ENCODE measurements around the gene NUP107. TPM values are rescaled to one million over a fixed set of nuclear protein-coding genes. Genes with fewer than 3 reads are reported as not detected.

Gene NUP107
- total RNA-seq, 1 experiment from 2014 or later, result 106 TPM

DNA sequence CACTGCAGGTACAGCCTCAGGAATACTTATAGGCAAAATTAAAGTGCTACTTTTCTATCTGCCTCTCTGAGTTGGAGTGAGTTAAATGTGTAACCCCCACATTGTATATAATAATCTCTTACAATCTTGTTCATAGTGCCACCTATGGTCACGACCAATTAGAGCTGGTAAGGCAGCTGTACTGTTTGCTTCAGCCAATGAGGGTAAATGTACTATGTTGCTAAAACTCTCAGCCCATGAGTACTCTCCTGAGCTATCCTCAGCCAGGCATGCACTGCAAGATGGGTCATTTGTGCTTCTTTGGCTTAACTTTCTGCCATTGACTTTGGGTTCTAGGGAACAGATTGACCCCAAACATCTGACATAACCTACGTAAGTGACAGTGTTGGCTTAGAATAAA is 106.2 kb downstream of the NUP107 start:
- no peak overlapping the region for H3K27ac ChIP-seq (ENCODE audit: low read length)
- POLR2A ChIA-PET (ENCODE audit: unreplicated experiment), result no interaction called here

DNA sequence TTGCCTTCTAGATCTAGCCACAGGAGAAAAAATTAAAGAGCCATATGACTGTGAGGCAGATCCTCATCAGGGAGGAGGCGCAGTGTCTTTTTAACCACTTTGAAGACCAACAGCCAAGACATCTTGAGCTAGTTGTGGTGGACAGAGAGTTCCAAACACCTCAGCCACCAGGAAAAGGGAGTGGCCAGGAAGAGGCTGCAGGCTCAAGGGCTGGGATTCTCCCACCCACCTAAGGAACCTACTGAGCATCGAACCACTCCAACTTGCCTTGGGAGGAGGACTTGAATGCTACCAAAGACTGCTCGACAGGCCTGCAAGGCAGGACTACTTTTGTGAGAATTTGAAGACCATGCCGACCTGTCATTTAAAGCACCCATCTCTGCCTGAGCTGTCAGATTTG is 106.7 kb downstream of the NUP107 start:
- no peak for DNase-seq
- Histone ChIP-seq H3K9me3 (ENCODE audit: low read length) (no peaks in the 10 kb centered on the region), H3K9ac (ENCODE audit: low read length) (no peak overlapping the region), H2AFZ (ENCODE audit: low read length) (no peak overlapping the region), H3K9me2 (replicated peaks; ENCODE audit: low read length) (no peaks in the 10 kb centered on the region), H3K4me1 (ENCODE audit: insufficient read depth, low read length) (peaks cover 10% of the 10 kb centered on the region; the same call in 1 of the 2 replicates), H3K79me2 (ENCODE audit: low read length) (no peaks in the 10 kb centered on the region), H3K4me3 (ENCODE audit: low read length) (no peak overlapping the region), H3F3A (ENCODE audit: low read length, unreplicated experiment) (no peaks in the 10 kb centered on the region), H3K36me3 (ENCODE audit: low read depth, low read length) (no peaks in the 10 kb centered on the region), H4K20me1 (ENCODE audit: low read length) (no peaks in the 10 kb centered on the region), H3K27ac (ENCODE audit: low read length) (no peak overlapping the region), H3K4me2 (ENCODE audit: low read length) (no peak overlapping the region), H3K27me3 (ENCODE audit: low read length) (no peaks in the 10 kb centered on the region)
- no peak for ATAC-seq
- CTCF ChIA-PET, result no interaction called here
- TF ChIP-seq, protein P1, sequence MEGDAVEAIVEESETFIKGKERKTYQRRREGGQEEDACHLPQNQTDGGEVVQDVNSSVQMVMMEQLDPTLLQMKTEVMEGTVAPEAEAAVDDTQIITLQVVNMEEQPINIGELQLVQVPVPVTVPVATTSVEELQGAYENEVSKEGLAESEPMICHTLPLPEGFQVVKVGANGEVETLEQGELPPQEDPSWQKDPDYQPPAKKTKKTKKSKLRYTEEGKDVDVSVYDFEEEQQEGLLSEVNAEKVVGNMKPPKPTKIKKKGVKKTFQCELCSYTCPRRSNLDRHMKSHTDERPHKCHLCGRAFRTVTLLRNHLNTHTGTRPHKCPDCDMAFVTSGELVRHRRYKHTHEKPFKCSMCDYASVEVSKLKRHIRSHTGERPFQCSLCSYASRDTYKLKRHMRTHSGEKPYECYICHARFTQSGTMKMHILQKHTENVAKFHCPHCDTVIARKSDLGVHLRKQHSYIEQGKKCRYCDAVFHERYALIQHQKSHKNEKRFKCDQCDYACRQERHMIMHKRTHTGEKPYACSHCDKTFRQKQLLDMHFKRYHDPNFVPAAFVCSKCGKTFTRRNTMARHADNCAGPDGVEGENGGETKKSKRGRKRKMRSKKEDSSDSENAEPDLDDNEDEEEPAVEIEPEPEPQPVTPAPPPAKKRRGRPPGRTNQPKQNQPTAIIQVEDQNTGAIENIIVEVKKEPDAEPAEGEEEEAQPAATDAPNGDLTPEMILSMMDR (conservative IDR thresholded peaks at IDR 0.05; ENCODE audit: low read depth, low read length), result no peak
- no peak for TF ChIP-seq EZH2 (IDR thresholded peaks at IDR 0.05; ENCODE audit: low read length, unreplicated experiment)
- no peak for TF ChIP-seq EZH2phosphoT487 (IDR thresholded peaks at IDR 0.05; ENCODE audit: borderline replicate concordance, low read length)
- POLR2A ChIA-PET (ENCODE audit: unreplicated experiment), result no interaction called here
- no TSS peak for BruUV-seq (replicated peaks)
- intact Hi-C loops (cut with micrococcal nuclease), result no loop called here

More for the DNA sequence above, 106.2 kb downstream of the NUP107 start:
- Histone ChIP-seq H3K9me2 (replicated peaks; ENCODE audit: low read length) (no peaks in the 10 kb centered on the region), H3K4me2 (ENCODE audit: low read length) (no peak overlapping the region), H3K9ac (ENCODE audit: low read length) (no peak overlapping the region), H3K4me1 (ENCODE audit: insufficient read depth, low read length) (peaks cover 10% of the 10 kb centered on the region; the same call in 1 of the 2 replicates), H3F3A (ENCODE audit: low read length, unreplicated experiment) (no peaks in the 10 kb centered on the region), H3K4me3 (ENCODE audit: low read length) (no peak overlapping the region), H4K20me1 (ENCODE audit: low read length) (no peaks in the 10 kb centered on the region), H3K36me3 (ENCODE audit: low read depth, low read length) (no peaks in the 10 kb centered on the region), H2AFZ (ENCODE audit: low read length) (no peak overlapping the region), H3K79me2 (ENCODE audit: low read length) (no peaks in the 10 kb centered on the region), H3K27me3 (ENCODE audit: low read length) (no peaks in the 10 kb centered on the region), H3K9me3 (ENCODE audit: low read length) (no peaks in the 10 kb centered on the region)
- TF ChIP-seq, protein P1 (conservative IDR thresholded peaks at IDR 0.05; ENCODE audit: low read depth, low read length), result no peak
- no peak for TF ChIP-seq EZH2phosphoT487 (IDR thresholded peaks at IDR 0.05; ENCODE audit: borderline replicate concordance, low read length)
- no peak for TF ChIP-seq EZH2 (IDR thresholded peaks at IDR 0.05; ENCODE audit: low read length, unreplicated experiment)
- ATAC-seq (peak; percentile 48), DNase-seq (peak; percentile 50)
- intact Hi-C loops (cut with micrococcal nuclease), result no loop called here
- CTCF ChIA-PET, result no interaction called here
- no TSS peak for BruUV-seq (replicated peaks)

DNA sequence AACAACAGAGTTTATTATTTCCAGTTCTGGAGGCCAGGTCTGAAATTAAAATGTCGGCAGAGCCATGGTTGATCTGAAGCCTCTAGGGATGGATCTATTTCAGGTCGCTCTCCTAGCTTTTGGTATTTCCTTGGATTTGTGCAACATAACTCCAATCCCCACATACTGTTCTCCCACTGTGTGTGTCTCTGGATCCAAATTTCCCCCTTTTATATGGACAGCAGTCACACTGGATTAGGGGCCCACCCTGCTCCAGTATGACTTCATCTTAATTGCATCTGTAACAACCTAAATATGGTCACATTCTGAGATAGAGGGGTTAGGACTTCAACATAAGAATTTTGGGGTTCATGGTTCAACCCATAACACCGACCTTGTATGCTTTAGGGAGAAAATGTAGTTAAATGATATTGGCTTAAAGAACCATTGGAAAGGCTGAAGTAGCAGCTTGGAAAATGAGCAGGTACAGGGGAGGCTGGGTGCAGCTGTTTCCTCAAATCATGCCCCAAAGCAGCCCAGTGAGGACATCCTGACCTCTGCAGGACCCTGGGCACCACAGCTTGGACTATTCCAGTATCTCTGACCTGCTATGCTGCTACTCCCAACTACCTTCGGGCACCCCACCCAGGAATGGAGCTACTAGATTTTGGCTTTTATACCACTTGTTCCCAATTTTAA is 107.3 kb downstream of the NUP107 start:
- Histone ChIP-seq H3K4me2 (ENCODE audit: low read length) (no peak overlapping the region), H2AFZ (ENCODE audit: low read length) (no peak overlapping the region), H3K9me2 (replicated peaks; ENCODE audit: low read length) (no peaks in the 10 kb centered on the region), H3K27ac (ENCODE audit: low read length) (peak overlapping the region; percentile 15; the same call in 1 of the 2 replicates), H3K79me2 (ENCODE audit: low read length) (no peaks in the 10 kb centered on the region), H3K4me1 (ENCODE audit: insufficient read depth, low read length) (peaks cover 10% of the 10 kb centered on the region; the same call in 1 of the 2 replicates), H3K9me3 (ENCODE audit: low read length) (no peaks in the 10 kb centered on the region), H3K4me3 (ENCODE audit: low read length) (no peak overlapping the region), H3K27me3 (ENCODE audit: low read length) (no peaks in the 10 kb centered on the region), H4K20me1 (ENCODE audit: low read length) (no peaks in the 10 kb centered on the region), H3F3A (ENCODE audit: low read length, unreplicated experiment) (no peaks in the 10 kb centered on the region), H3K36me3 (ENCODE audit: low read depth, low read length) (no peaks in the 10 kb centered on the region), H3K9ac (ENCODE audit: low read length) (no peak overlapping the region)
- BruUV-seq (replicated peaks), result no TSS peak
- TF ChIP-seq EZH2 (IDR thresholded peaks at IDR 0.05; ENCODE audit: low read length, unreplicated experiment) (no peak), EZH2phosphoT487 (IDR thresholded peaks at IDR 0.05; ENCODE audit: borderline replicate concordance, low read length) (no peak)
- TF ChIP-seq, protein P1 (conservative IDR thresholded peaks at IDR 0.05; ENCODE audit: low read depth, low read length), result no peak
- intact Hi-C loops (cut with micrococcal nuclease), result no loop called here
- ATAC-seq (no peak), DNase-seq (no peak)
- CTCF ChIA-PET, result no interaction called here
- POLR2A ChIA-PET (ENCODE audit: unreplicated experiment), result no interaction called here

All from PC-3 (cell line).